Fibroblast of lung (primary cell): Measurements from ENCODE around the gene SLC39A7.

ENCODE experiments used
- EZH2 ChIP-seq: IDR thresholded peaks from 2 replicates; pipeline ENCODE4 v1.5.1; 2012; ENCODE audit warnings: low read length, control low read depth, mild to moderate bottlenecking; ENCODE audit errors: missing control alignments
- TF ChIP-seq, protein P1 (sequence below), 2 donors: IDR thresholded peaks in 1 of 2; conservative IDR thresholded peaks in 1 of 2; 1 replicate in 1 of 2; 2 replicates in 1 of 2; pipeline ENCODE4 v1.5.1; 2011 to 2012; ENCODE audit warnings: low read length in 2 of 2, control low read depth in 1 of 2, inconsistent platforms in 1 of 2, low read depth in 1 of 2, mild to moderate bottlenecking in 1 of 2

DNA sequence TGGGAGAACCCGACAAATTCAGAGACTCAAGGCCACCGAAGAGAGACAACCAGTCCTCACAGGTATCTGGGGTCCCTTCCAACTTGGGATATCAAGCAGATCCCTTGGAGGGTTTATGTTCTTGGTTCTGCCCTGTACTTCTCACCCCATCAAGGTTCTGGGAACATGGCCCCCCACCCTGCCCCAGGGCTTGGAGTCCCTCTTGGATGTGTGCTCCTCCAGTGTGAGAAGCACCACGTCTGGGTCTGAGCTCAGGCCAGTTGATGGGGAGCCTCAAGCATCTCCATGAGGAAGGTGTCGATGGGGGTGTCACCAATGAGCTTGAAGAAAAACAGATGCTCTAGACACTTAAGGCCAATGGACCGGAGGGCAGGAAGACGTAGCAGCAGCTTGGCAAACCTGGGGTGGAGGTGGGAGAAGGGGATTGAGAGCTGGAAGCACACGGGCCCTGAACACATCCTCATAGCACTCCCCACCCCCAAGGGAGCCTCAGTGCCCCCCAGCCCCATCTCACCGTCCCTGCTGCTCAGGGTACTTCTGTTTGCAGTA is 6.2 kb upstream of the SLC39A7 start:
- TF ChIP-seq, protein P1, sequence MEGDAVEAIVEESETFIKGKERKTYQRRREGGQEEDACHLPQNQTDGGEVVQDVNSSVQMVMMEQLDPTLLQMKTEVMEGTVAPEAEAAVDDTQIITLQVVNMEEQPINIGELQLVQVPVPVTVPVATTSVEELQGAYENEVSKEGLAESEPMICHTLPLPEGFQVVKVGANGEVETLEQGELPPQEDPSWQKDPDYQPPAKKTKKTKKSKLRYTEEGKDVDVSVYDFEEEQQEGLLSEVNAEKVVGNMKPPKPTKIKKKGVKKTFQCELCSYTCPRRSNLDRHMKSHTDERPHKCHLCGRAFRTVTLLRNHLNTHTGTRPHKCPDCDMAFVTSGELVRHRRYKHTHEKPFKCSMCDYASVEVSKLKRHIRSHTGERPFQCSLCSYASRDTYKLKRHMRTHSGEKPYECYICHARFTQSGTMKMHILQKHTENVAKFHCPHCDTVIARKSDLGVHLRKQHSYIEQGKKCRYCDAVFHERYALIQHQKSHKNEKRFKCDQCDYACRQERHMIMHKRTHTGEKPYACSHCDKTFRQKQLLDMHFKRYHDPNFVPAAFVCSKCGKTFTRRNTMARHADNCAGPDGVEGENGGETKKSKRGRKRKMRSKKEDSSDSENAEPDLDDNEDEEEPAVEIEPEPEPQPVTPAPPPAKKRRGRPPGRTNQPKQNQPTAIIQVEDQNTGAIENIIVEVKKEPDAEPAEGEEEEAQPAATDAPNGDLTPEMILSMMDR (conservative IDR thresholded peaks at IDR 0.05 in 1 of 2, IDR thresholded peaks at IDR 0.05 in 1 of 2; ENCODE audit: low read depth in 1 of 2, low read length in 2 of 2) = no peak
- TF ChIP-seq EZH2 = no peak
